VCaP (cell line): ENCODE measurements around the gene THADA.

ENCODE experiments used
- H3K27ac ChIP-seq: fragments of 450-650 bp; 2 replicates; pipeline ENCODE4 v1.5.1; 2017
- TF ChIP-seq, protein P1 (sequence below): fragments of 450-650 bp; conservative IDR thresholded peaks from 2 replicates; pipeline ENCODE4 v1.5.1; 2017; ENCODE audit warnings: mild to moderate bottlenecking, moderate library complexity

The THADA gene

DNA sequence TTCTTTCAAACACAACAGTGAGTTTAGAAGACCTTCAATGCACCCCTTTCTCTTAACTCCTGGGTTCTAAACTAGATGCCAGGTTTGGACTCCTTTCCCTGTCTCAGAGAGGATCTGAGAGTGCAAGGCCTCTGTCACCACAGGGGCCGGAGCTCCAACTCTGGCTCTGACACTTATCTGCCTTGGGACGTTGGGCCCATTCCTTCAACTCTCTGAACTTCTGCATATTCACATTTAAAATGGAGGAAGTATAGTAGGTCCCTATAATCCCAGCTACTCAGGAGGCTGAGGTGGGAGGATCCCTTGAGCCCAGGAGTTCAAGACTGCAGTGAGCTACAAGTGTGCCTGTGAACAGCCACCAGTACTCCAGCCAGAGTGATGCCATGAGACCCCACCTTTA, 325.4 kb downstream of the THADA start:
- no peak overlapping the region for H3K27ac ChIP-seq
- TF ChIP-seq, protein P1, sequence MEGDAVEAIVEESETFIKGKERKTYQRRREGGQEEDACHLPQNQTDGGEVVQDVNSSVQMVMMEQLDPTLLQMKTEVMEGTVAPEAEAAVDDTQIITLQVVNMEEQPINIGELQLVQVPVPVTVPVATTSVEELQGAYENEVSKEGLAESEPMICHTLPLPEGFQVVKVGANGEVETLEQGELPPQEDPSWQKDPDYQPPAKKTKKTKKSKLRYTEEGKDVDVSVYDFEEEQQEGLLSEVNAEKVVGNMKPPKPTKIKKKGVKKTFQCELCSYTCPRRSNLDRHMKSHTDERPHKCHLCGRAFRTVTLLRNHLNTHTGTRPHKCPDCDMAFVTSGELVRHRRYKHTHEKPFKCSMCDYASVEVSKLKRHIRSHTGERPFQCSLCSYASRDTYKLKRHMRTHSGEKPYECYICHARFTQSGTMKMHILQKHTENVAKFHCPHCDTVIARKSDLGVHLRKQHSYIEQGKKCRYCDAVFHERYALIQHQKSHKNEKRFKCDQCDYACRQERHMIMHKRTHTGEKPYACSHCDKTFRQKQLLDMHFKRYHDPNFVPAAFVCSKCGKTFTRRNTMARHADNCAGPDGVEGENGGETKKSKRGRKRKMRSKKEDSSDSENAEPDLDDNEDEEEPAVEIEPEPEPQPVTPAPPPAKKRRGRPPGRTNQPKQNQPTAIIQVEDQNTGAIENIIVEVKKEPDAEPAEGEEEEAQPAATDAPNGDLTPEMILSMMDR, result no peak

GRCh38 chr2:43269706-43270105, 326.1 kb downstream of the THADA start:
- no peak overlapping the region for H3K27ac ChIP-seq
- TF ChIP-seq, protein P1, result no peak

- H3K27ac ChIP-seq, result no peak overlapping the region
- TF ChIP-seq, protein P1, result no peak
These were observed 326.7 kb downstream of the THADA start for GRCh38 chr2:43269074-43269572.

GRCh38 chr2:43268066-43268953, 327.5 kb downstream of the THADA start:
- no peak overlapping the region for H3K27ac ChIP-seq
- TF ChIP-seq, protein P1, result no peak

GRCh38 chr2:43267381-43267780, 328.5 kb downstream of the THADA start:
- no peak overlapping the region for H3K27ac ChIP-seq
- TF ChIP-seq, protein P1, result no peak

- TF ChIP-seq, protein P1, result no peak
- H3K27ac ChIP-seq, result no peak overlapping the region
These were observed 329.1 kb downstream of the THADA start for GRCh38 chr2:43266711-43267111.

GRCh38 chr2:43265421-43265820, 330.4 kb downstream of the THADA start:
- no peak overlapping the region for H3K27ac ChIP-seq
- TF ChIP-seq, protein P1, result no peak
